HCT116 (cell line): ENCODE measurements around the gene ABLIM1. TPM values are rescaled to one million over a fixed set of nuclear protein-coding genes. Genes with fewer than 3 reads are reported as not detected.

Experiments used
- ATAC-seq: fragments of 200-7000 bp; cut with Tn5 transposase; 2 replicates; pipeline ENCODE4 v1.9.1; 2020; ENCODE audit warnings: mild to moderate bottlenecking, moderate library complexity
- BruUV-seq: library from RNA; stranded (reverse); fragments of 400-500 nt; replicated peaks from 2 replicates; lab custom pipeline; 2021; lab: Mats Ljungman, UMichigan
- CTCF ChIA-PET: fragments of 300-600 bp; sonication (Branson Sonifier 250); formaldehyde crosslinking; loops from one replicate; lab custom pipeline; 2021; ENCODE audit warnings: antibody characterized with exemption; lab: Charles Lee
- POLR2A ChIA-PET: fragments of 300-600, 350-600 bp; sonication (Branson Sonifier 250); formaldehyde crosslinking; loops from one replicate; lab custom pipeline; 2021; ENCODE audit warnings: antibody characterized with exemption; lab: Charles Lee
- RAD21 ChIA-PET, 2 experiments: fragments of 300-600 bp; sonication (Branson Sonifier 250); formaldehyde crosslinking; loops; one replicate each; lab custom pipeline; 2023; ENCODE audit warnings: low total read pairs in 2 of 2; ENCODE audit not compliant: uncharacterized antibody in 2 of 2, unreplicated experiment in 2 of 2, low non-redundant PET in 1 of 2; lab: Charles Lee
- DNase-seq: peaks from one replicate; pipeline ENCODE4 v3.0.0-alpha.2; 2010; ENCODE audit warnings: low read depth, low spot score
- H2AFZ ChIP-seq: fragments of 200-600 bp; shearing (Covaris generic), sonication (generic); 2 replicates; pipeline ENCODE4 v1.6.1; 2017; ENCODE audit warnings: low read depth, mixed run types, mixed read lengths, antibody characterized with exemption, low read length; ENCODE audit not compliant: poor library complexity, severe bottlenecking
- H3K27ac ChIP-seq: 2 replicates; pipeline ENCODE4 v1.5.1; 2012; ENCODE audit warnings: low read depth, low read length
- H3K27me3 ChIP-seq: fragments of 200-600 bp; sonication (generic); 2 replicates; pipeline ENCODE4 v1.6.1; 2016; ENCODE audit warnings: mixed run types, low read length, mixed read lengths; ENCODE audit not compliant: insufficient read depth
- H3K36me3 ChIP-seq, 2 experiments: fragments of 200-500 bp in 1 of 2; fragments of 200-600 bp in 1 of 2; sonication (Bioruptor generic) in 1 of 2; sonication (generic) in 1 of 2; 2 replicates each; pipeline versions ENCODE4 v1.5.1 to v1.6.1; 2014 to 2016; ENCODE audit warnings: low read length in 2 of 2, inconsistent platforms in 1 of 2, mixed read lengths in 1 of 2, mixed run types in 1 of 2; ENCODE audit not compliant: insufficient read depth in 2 of 2, control insufficient read depth in 1 of 2
- H3K4me1 ChIP-seq, 2 experiments: fragments of 200-600 bp in 1 of 2; sonication (generic) in 1 of 2; 2 replicates each; pipeline versions ENCODE4 v1.5.1 to v1.6.1; 2012 to 2017; ENCODE audit warnings: low read length in 2 of 2, inconsistent platforms in 1 of 2, mild to moderate bottlenecking in 1 of 2, mixed read lengths in 1 of 2, mixed run types in 1 of 2, moderate library complexity in 1 of 2; ENCODE audit not compliant: insufficient read depth in 2 of 2, control insufficient read depth in 1 of 2
- H3K4me2 ChIP-seq: fragments of 200-600 bp; sonication (generic); 2 replicates; pipeline ENCODE4 v1.6.1; 2017; ENCODE audit warnings: mixed run types, low read length, mixed read lengths
- H3K4me3 ChIP-seq, 2 experiments: fragments of 200-600 bp in 1 of 2; sonication (generic) in 1 of 2; replicated peaks in 1 of 2; 2 replicates each; pipeline ENCODE4 v1.5.1; 2011 to 2016; ENCODE audit warnings: low read length in 2 of 2, control low read depth in 1 of 2, low read depth in 1 of 2, mild to moderate bottlenecking in 1 of 2, mixed read lengths in 1 of 2, mixed run types in 1 of 2
- H3K79me2 ChIP-seq: fragments of 200-600 bp; sonication (generic); 2 replicates; pipeline ENCODE4 v1.6.1; 2017; ENCODE audit warnings: mild to moderate bottlenecking, mixed run types, low read length, moderate library complexity, mixed read lengths; ENCODE audit not compliant: insufficient read depth
- H3K9ac ChIP-seq: fragments of 200-600 bp; sonication (generic); 2 replicates; pipeline ENCODE4 v1.6.1; 2016; ENCODE audit warnings: low read length, mixed read lengths
- H3K9me2 ChIP-seq: fragments of 200-600 bp; sonication (generic), shearing (Covaris generic); 2 replicates; pipeline ENCODE4 v1.6.1; 2017; ENCODE audit warnings: mixed run types, mild to moderate bottlenecking, moderate library complexity; ENCODE audit not compliant: insufficient read depth
- H3K9me3 ChIP-seq, 2 experiments: fragments of 200-500 bp in 1 of 2; fragments of 200-600 bp in 1 of 2; sonication (Bioruptor generic) in 1 of 2; sonication (generic) in 1 of 2; 2 replicates each; pipeline ENCODE4 v1.6.1; 2014 to 2017; ENCODE audit warnings: low read length in 2 of 2, mixed read lengths in 2 of 2, inconsistent platforms in 1 of 2, low read depth in 1 of 2, mild to moderate bottlenecking in 1 of 2, mixed run types in 1 of 2, moderate library complexity in 1 of 2; ENCODE audit not compliant: control insufficient read depth in 1 of 2, insufficient read depth in 1 of 2
- H4K20me1 ChIP-seq: fragments of 200-600 bp; sonication (generic), shearing (Covaris generic); 2 replicates; pipeline ENCODE4 v1.6.1; 2017; ENCODE audit warnings: mixed run types, mild to moderate bottlenecking, moderate library complexity; ENCODE audit not compliant: insufficient read depth
- EGR1 ChIP-seq: IDR thresholded peaks from 2 replicates; pipeline ENCODE4 v1.6.1; 2012; ENCODE audit warnings: low read depth
- REST ChIP-seq: IDR thresholded peaks from 2 replicates; pipeline ENCODE4 v1.6.1; 2012; ENCODE audit warnings: low read depth
- SRF ChIP-seq: IDR thresholded peaks from 2 replicates; pipeline ENCODE4 v1.6.1; 2012; ENCODE audit warnings: low read depth
- YY1 ChIP-seq: IDR thresholded peaks from 2 replicates; pipeline ENCODE4 v1.6.1; 2011; ENCODE audit warnings: low read length, low read depth, moderate library complexity, mild to moderate bottlenecking; ENCODE audit not compliant: insufficient replicate concordance; ENCODE audit errors: extremely low read depth
- ZNF274 ChIP-seq: fragments of 200-500 bp; sonication (Bioruptor generic); IDR thresholded peaks from 2 replicates; pipeline ENCODE4 v1.6.1; 2014; ENCODE audit warnings: mild to moderate bottlenecking, low read depth, low read length, inconsistent platforms
- intact Hi-C: fragments of 100-400 bp; cut with micrococcal nuclease; formaldehyde crosslinking; loops from 2 replicates; pipeline ENCODE4 v1.10.0; 2022
- total RNA-seq: library from RNA; stranded (reverse); gene quantifications from one replicate; pipeline ENCODE4 v1.2.1, GENCODE V29; 2021; ENCODE audit not compliant: unreplicated experiment
- TF ChIP-seq, protein P1 (sequence below): IDR thresholded peaks from 2 replicates; pipeline ENCODE4 v1.6.1; 2012

The ABLIM1 gene
- total RNA-seq, 1 experiment from 2014 or later = 96.2 TPM

GRCh38 chr10:114453576-114453975 is 204.5 kb downstream of the ABLIM1 start:
- BruUV-seq = no TSS peak
- ChIA-PET RAD21 (no interaction called here), CTCF (interaction anchor here (4.3 kb wide), 1 partner anchor 150 kb away, joined by 15 read pairs; no protein-coding TSS in a partner anchor), POLR2A (interaction anchor here (1.7 kb wide), 1 partner anchor 7 kb away, joined by 3 read pairs; no protein-coding TSS in a partner anchor)
- DNase-seq = no peak
- H3K9ac ChIP-seq = no peak overlapping the region
- H3K4me3 ChIP-seq = no peak overlapping the region
- H3K4me1 ChIP-seq = no peaks in the 10 kb centered on the region
- no peak for ATAC-seq
- intact Hi-C loops = loop anchor here (10.0 kb wide), 1 partner anchor 749 kb away; no protein-coding TSS in a partner anchor
- no peak for TF ChIP-seq REST
- no peak for TF ChIP-seq YY1
- TF ChIP-seq ZNF274 = no peak
- TF ChIP-seq SRF = no peak
- TF ChIP-seq, protein P1, sequence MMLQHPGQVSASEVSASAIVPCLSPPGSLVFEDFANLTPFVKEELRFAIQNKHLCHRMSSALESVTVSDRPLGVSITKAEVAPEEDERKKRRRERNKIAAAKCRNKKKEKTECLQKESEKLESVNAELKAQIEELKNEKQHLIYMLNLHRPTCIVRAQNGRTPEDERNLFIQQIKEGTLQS = no peak
- no peak for TF ChIP-seq EGR1
- H2AFZ ChIP-seq = no peak overlapping the region
- no peaks in the 10 kb centered on the region; a peak in 2 of 4 replicates for H3K36me3 ChIP-seq
- no peaks in the 10 kb centered on the region for H3K9me3 ChIP-seq
- no peaks in the 10 kb centered on the region for H3K79me2 ChIP-seq
- no peaks in the 10 kb centered on the region for H3K27me3 ChIP-seq
- no peaks in the 10 kb centered on the region for H3K9me2 ChIP-seq
- no peaks in the 10 kb centered on the region for H4K20me1 ChIP-seq
- no peak overlapping the region for H3K27ac ChIP-seq
- H3K4me2 ChIP-seq = no peak overlapping the region
